HCT116 (cell line): ENCODE results near the gene MTG1. TPM values are rescaled to one million over a fixed set of nuclear protein-coding genes. Genes with fewer than 3 reads are reported as not detected.

Experiments used
- ATAC-seq: fragments of 200-7000 bp; cut with Tn5 transposase; 2 replicates; pipeline ENCODE4 v1.9.1; 2020; ENCODE audit warnings: mild to moderate bottlenecking, moderate library complexity
- BruUV-seq: library from RNA; stranded (reverse); fragments of 400-500 nt; replicated peaks from 2 replicates; lab custom pipeline; 2021; lab: Mats Ljungman, UMichigan
- CTCF ChIA-PET: fragments of 300-600 bp; sonication (Branson Sonifier 250); formaldehyde crosslinking; loops from one replicate; lab custom pipeline; 2021; ENCODE audit warnings: antibody characterized with exemption; lab: Charles Lee
- POLR2A ChIA-PET: fragments of 300-600, 350-600 bp; sonication (Branson Sonifier 250); formaldehyde crosslinking; loops from one replicate; lab custom pipeline; 2021; ENCODE audit warnings: antibody characterized with exemption; lab: Charles Lee
- RAD21 ChIA-PET, 2 experiments: fragments of 300-600 bp; sonication (Branson Sonifier 250); formaldehyde crosslinking; loops; one replicate each; lab custom pipeline; 2023; ENCODE audit warnings: low total read pairs in 2 of 2; ENCODE audit not compliant: uncharacterized antibody in 2 of 2, unreplicated experiment in 2 of 2, low non-redundant PET in 1 of 2; lab: Charles Lee
- DNase-seq: peaks from one replicate; pipeline ENCODE4 v3.0.0-alpha.2; 2010; ENCODE audit warnings: low read depth, low spot score
- H2AFZ ChIP-seq: fragments of 200-600 bp; shearing (Covaris generic), sonication (generic); 2 replicates; pipeline ENCODE4 v1.6.1; 2017; ENCODE audit warnings: low read depth, mixed run types, mixed read lengths, antibody characterized with exemption, low read length; ENCODE audit not compliant: poor library complexity, severe bottlenecking
- H3K27ac ChIP-seq: 2 replicates; pipeline ENCODE4 v1.5.1; 2012; ENCODE audit warnings: low read depth, low read length
- H3K27me3 ChIP-seq: fragments of 200-600 bp; sonication (generic); 2 replicates; pipeline ENCODE4 v1.6.1; 2016; ENCODE audit warnings: mixed run types, low read length, mixed read lengths; ENCODE audit not compliant: insufficient read depth
- H3K36me3 ChIP-seq, 2 experiments: fragments of 200-500 bp in 1 of 2; fragments of 200-600 bp in 1 of 2; sonication (Bioruptor generic) in 1 of 2; sonication (generic) in 1 of 2; 2 replicates each; pipeline versions ENCODE4 v1.5.1 to v1.6.1; 2014 to 2016; ENCODE audit warnings: low read length in 2 of 2, inconsistent platforms in 1 of 2, mixed read lengths in 1 of 2, mixed run types in 1 of 2; ENCODE audit not compliant: insufficient read depth in 2 of 2, control insufficient read depth in 1 of 2
- H3K4me1 ChIP-seq, 2 experiments: fragments of 200-600 bp in 1 of 2; sonication (generic) in 1 of 2; 2 replicates each; pipeline versions ENCODE4 v1.5.1 to v1.6.1; 2012 to 2017; ENCODE audit warnings: low read length in 2 of 2, inconsistent platforms in 1 of 2, mild to moderate bottlenecking in 1 of 2, mixed read lengths in 1 of 2, mixed run types in 1 of 2, moderate library complexity in 1 of 2; ENCODE audit not compliant: insufficient read depth in 2 of 2, control insufficient read depth in 1 of 2
- H3K4me2 ChIP-seq: fragments of 200-600 bp; sonication (generic); 2 replicates; pipeline ENCODE4 v1.6.1; 2017; ENCODE audit warnings: mixed run types, low read length, mixed read lengths
- H3K4me3 ChIP-seq, 2 experiments: fragments of 200-600 bp in 1 of 2; sonication (generic) in 1 of 2; replicated peaks in 1 of 2; 2 replicates each; pipeline ENCODE4 v1.5.1; 2011 to 2016; ENCODE audit warnings: low read length in 2 of 2, control low read depth in 1 of 2, low read depth in 1 of 2, mild to moderate bottlenecking in 1 of 2, mixed read lengths in 1 of 2, mixed run types in 1 of 2
- H3K79me2 ChIP-seq: fragments of 200-600 bp; sonication (generic); 2 replicates; pipeline ENCODE4 v1.6.1; 2017; ENCODE audit warnings: mild to moderate bottlenecking, mixed run types, low read length, moderate library complexity, mixed read lengths; ENCODE audit not compliant: insufficient read depth
- H3K9ac ChIP-seq: fragments of 200-600 bp; sonication (generic); 2 replicates; pipeline ENCODE4 v1.6.1; 2016; ENCODE audit warnings: low read length, mixed read lengths
- H3K9me2 ChIP-seq: fragments of 200-600 bp; sonication (generic), shearing (Covaris generic); 2 replicates; pipeline ENCODE4 v1.6.1; 2017; ENCODE audit warnings: mixed run types, mild to moderate bottlenecking, moderate library complexity; ENCODE audit not compliant: insufficient read depth
- H3K9me3 ChIP-seq, 2 experiments: fragments of 200-500 bp in 1 of 2; fragments of 200-600 bp in 1 of 2; sonication (Bioruptor generic) in 1 of 2; sonication (generic) in 1 of 2; 2 replicates each; pipeline ENCODE4 v1.6.1; 2014 to 2017; ENCODE audit warnings: low read length in 2 of 2, mixed read lengths in 2 of 2, inconsistent platforms in 1 of 2, low read depth in 1 of 2, mild to moderate bottlenecking in 1 of 2, mixed run types in 1 of 2, moderate library complexity in 1 of 2; ENCODE audit not compliant: control insufficient read depth in 1 of 2, insufficient read depth in 1 of 2
- H4K20me1 ChIP-seq: fragments of 200-600 bp; sonication (generic), shearing (Covaris generic); 2 replicates; pipeline ENCODE4 v1.6.1; 2017; ENCODE audit warnings: mixed run types, mild to moderate bottlenecking, moderate library complexity; ENCODE audit not compliant: insufficient read depth
- ATF3 ChIP-seq: IDR thresholded peaks from 2 replicates; pipeline ENCODE4 v1.6.1; 2012
- EZH2 ChIP-seq: fragments of 200-600 bp; sonication (generic); IDR thresholded peaks from 2 replicates; pipeline ENCODE4 v1.6.1; 2017; ENCODE audit warnings: antibody characterized with exemption, mixed run types
- REST ChIP-seq: IDR thresholded peaks from 2 replicates; pipeline ENCODE4 v1.6.1; 2012; ENCODE audit warnings: low read depth
- intact Hi-C: fragments of 100-400 bp; cut with micrococcal nuclease; formaldehyde crosslinking; loops from 2 replicates; pipeline ENCODE4 v1.10.0; 2022
- total RNA-seq: library from RNA; stranded (reverse); gene quantifications from one replicate; pipeline ENCODE4 v1.2.1, GENCODE V29; 2021; ENCODE audit not compliant: unreplicated experiment

Gene MTG1
- total RNA-seq, 1 experiment from 2014 or later, result 23.1 TPM

- Histone ChIP-seq H3K27me3 (no peaks in the 10 kb centered on the region), H3K36me3 (no peaks in the 10 kb centered on the region), H3K4me3 (no peak overlapping the region), H3K4me2 (no peak overlapping the region), H2AFZ (no peak overlapping the region), H3K9ac (no peak overlapping the region), H3K9me2 (no peaks in the 10 kb centered on the region), H3K4me1 (no peaks in the 10 kb centered on the region), H3K27ac (no peak overlapping the region), H3K9me3 (no peaks in the 10 kb centered on the region), H4K20me1 (no peaks in the 10 kb centered on the region), H3K79me2 (no peaks in the 10 kb centered on the region)
- BruUV-seq, result no TSS peak
- ChIA-PET CTCF (no interaction called here), POLR2A (no interaction called here), RAD21 (no interaction called here)
- DNase-seq (no peak), ATAC-seq (no peak)
- intact Hi-C loops, result no loop called here
- no peak for TF ChIP-seq REST
Measured at GRCh38 chr10:133458710-133459453, 64.9 kb downstream of the MTG1 start.

- RAD21 ChIA-PET, result no interaction called here
- no peak overlapping the region for H3K4me3 ChIP-seq
- H3K4me2 ChIP-seq, result no peak overlapping the region
Measured at GRCh38 chr10:133459454-133460207, 65.7 kb downstream of the MTG1 start.

More at GRCh38 chr10:133459454-133460207, 65.7 kb downstream of the MTG1 start:
- no peak for ATAC-seq
- Histone ChIP-seq H3K79me2 (no peaks in the 10 kb centered on the region), H4K20me1 (no peaks in the 10 kb centered on the region), H3K4me1 (no peaks in the 10 kb centered on the region), H3K36me3 (no peaks in the 10 kb centered on the region)
- CTCF ChIA-PET, result no interaction called here
- BruUV-seq, result no TSS peak
- DNase-seq, result no peak
- TF ChIP-seq REST (no peak), ATF3 (no peak), EZH2 (no peak)
- TF ChIP-seq, all 23 proteins: peak for 0
- Histone ChIP-seq H2AFZ (no peak overlapping the region), H3K9me3 (no peaks in the 10 kb centered on the region), H3K27ac (no peak overlapping the region), H3K27me3 (no peaks in the 10 kb centered on the region), H3K9me2 (no peaks in the 10 kb centered on the region), H3K9ac (no peak overlapping the region)
- POLR2A ChIA-PET, result no interaction called here
- intact Hi-C loops, result no loop called here
